RWPE1 (cell line): ENCODE measurements around the gene LECT2.
A peak's percentile ranks its signal among the peaks of the same experiment; 100 is the strongest.

ENCODE experiments used
- CTCF ChIA-PET: fragments of 350-600 bp; sonication (Branson Sonifier 250); formaldehyde crosslinking; extraction: SDS; loops from one replicate; lab custom pipeline; 2021; lab: Yijun Ruan, JAX
- POLR2A ChIA-PET: fragments of 400-600 bp; formaldehyde crosslinking; extraction: SDS; loops from one replicate; lab custom pipeline; 2020; ENCODE audit warnings: antibody characterized with exemption; ENCODE audit not compliant: low non-redundant PET; lab: Yijun Ruan, JAX
- DNase-seq: peaks from one replicate; pipeline ENCODE4 v3.0.0; 2012; ENCODE audit warnings: low spot score
- H3K27ac ChIP-seq: fragments of 450-650 bp; 2 replicates; pipeline ENCODE4 v1.5.1; 2017
- TF ChIP-seq, protein P1 (sequence below): fragments of 450-650 bp; conservative IDR thresholded peaks from 2 replicates; pipeline ENCODE4 v1.5.1; 2017; ENCODE audit warnings: low read depth, mild to moderate bottlenecking

The LECT2 gene

DNA sequence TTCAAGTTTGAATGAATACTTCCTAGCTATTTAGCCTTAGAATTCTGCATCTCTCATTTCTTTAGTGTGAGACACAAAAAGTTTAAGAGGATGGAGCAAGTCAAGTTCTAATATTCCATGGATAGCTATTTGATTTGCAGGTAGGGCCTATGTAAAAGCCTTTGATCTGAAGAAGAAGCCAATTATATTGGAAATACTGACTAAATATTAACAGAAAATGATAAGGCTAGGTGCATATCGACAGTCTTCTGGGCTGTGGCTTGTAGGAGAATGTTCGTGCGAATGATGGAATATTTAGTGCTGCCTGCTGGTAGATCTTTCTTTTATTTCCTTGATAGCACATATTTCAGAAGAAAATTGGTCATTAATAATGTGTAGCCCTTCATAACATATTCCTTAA lies at the start of gene LECT2:
LECT2 (minus strand) TSS at position 85 of the 400 bp plus-strand sequence. CDS start 150 bp downstream, outside the sequence.
- CTCF ChIA-PET = no interaction called here
- POLR2A ChIA-PET = no interaction called here

DNA sequence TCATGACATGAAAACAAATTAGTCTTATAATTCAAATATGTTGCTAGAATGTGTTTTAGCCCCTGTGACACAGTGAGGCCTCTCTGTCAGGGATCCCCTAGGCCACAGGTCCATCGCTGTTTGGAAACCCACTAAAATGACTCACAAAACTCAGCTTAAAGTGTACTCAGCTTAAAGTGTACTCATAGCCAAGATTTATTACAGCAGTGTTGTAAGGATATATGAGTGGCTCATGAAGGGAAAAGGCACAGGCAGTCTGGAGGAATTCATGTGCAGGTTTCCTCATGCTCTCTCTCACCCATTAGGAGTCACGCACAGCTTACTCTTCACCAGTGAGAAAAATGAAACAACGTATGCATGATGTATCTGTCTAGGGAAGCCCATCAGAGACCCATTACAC lies 49.7 kb upstream of the LECT2 start:
- TF ChIP-seq, protein P1, sequence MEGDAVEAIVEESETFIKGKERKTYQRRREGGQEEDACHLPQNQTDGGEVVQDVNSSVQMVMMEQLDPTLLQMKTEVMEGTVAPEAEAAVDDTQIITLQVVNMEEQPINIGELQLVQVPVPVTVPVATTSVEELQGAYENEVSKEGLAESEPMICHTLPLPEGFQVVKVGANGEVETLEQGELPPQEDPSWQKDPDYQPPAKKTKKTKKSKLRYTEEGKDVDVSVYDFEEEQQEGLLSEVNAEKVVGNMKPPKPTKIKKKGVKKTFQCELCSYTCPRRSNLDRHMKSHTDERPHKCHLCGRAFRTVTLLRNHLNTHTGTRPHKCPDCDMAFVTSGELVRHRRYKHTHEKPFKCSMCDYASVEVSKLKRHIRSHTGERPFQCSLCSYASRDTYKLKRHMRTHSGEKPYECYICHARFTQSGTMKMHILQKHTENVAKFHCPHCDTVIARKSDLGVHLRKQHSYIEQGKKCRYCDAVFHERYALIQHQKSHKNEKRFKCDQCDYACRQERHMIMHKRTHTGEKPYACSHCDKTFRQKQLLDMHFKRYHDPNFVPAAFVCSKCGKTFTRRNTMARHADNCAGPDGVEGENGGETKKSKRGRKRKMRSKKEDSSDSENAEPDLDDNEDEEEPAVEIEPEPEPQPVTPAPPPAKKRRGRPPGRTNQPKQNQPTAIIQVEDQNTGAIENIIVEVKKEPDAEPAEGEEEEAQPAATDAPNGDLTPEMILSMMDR = no peak
- CTCF ChIA-PET = interaction anchor here (1.1 to 1.4 kb wide), 2 partner anchors 18 to 207 kb away, joined by 3 to 4 read pairs; no protein-coding TSS in a partner anchor
- POLR2A ChIA-PET = no interaction called here
- peak overlapping the region; percentile 70; the same call in 1 of the 2 replicates for H3K27ac ChIP-seq
- peak; percentile 64 for DNase-seq

More for the DNA sequence above, at the start of gene LECT2:
- DNase-seq = no peak
- no peak within 1 kb of the TSS for H3K27ac ChIP-seq
- TF ChIP-seq, protein P1 = no peak

DNA sequence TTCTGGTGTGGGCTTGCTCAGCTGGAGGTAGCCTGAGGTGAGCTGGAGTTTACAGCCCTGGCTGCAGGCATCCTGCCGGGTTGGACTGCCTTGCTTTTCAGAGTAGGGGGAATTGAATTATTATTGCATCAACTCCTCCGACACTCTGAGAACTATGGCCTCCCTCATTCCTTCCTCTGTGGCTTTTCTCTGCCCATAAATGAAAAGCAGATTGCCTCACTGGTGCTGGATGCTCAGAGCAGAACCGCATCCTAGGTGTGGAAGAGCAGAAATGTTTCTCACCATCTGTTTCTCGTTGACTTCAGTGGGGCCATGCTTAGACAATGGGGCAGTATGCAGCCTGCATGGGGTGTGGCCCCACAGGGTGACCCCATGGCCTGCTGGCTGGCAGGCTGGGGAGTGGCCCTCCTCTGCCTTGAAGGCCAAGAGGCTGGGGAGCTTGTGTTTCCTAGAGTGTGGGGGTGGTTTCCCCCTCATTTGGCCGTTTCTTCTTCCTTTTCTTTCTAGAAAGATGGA lies 46.7 kb upstream of the LECT2 start:
- TF ChIP-seq, protein P1 = no peak
- ChIA-PET CTCF (interaction anchor here (1.2 kb wide), 1 partner anchor 10 kb away, joined by 3 read pairs; no protein-coding TSS in a partner anchor), POLR2A (no interaction called here)
- DNase-seq = no peak
- peak overlapping the region; percentile 3; the same call in 1 of the 2 replicates for H3K27ac ChIP-seq

DNA sequence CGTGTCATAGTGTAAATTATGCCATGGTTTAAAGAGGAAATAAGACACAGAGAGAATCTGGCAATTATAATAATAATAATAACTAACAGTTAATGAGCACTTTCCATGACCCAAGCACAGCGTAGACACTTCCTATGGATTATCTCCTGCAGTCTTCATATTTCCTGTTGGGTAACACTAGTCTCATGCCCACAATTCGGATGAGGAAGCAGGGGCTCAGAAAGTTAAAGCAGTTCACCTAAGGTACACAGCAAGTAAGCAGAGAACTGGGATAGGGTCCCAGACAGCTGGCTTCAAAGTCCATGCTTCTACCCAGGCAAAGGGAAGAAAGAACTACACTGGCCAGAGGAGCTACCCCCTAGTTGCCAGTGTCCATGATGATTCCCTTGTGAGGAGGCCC lies 46.1 kb upstream of the LECT2 start:
- TF ChIP-seq, protein P1 = no peak
- DNase-seq = no peak
- POLR2A ChIA-PET = no interaction called here
- CTCF ChIA-PET = interaction anchor here (1.2 kb wide), 1 partner anchor 10 kb away, joined by 3 read pairs; no protein-coding TSS in a partner anchor
- H3K27ac ChIP-seq = peak overlapping the region; percentile 3; the same call in 1 of the 2 replicates

DNA sequence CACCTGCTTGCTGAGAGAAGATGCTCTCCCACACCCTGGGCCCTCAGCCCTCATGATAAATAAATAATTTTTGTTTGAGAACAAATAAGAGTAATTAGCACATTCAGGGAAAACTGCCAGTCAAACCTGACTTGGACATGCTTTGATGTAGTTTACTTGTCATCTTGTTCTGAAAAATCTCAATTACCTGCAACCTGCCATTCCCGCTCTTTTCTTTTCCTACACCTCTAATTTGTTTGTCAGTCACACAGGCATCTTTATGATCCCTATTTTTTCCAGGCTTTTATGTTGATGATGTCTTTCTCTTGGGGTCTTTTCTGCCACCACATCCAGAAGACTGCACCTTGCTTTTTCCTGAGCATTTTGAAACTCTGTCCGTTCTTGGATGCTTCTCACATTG lies 45.4 kb upstream of the LECT2 start:
- no peak overlapping the region for H3K27ac ChIP-seq
- TF ChIP-seq, protein P1 = no peak
- POLR2A ChIA-PET = no interaction called here
- CTCF ChIA-PET = interaction anchor here (1.0 kb wide), 1 partner anchor 39 kb away, joined by 3 read pairs; no protein-coding TSS in a partner anchor
- no peak for DNase-seq

DNA sequence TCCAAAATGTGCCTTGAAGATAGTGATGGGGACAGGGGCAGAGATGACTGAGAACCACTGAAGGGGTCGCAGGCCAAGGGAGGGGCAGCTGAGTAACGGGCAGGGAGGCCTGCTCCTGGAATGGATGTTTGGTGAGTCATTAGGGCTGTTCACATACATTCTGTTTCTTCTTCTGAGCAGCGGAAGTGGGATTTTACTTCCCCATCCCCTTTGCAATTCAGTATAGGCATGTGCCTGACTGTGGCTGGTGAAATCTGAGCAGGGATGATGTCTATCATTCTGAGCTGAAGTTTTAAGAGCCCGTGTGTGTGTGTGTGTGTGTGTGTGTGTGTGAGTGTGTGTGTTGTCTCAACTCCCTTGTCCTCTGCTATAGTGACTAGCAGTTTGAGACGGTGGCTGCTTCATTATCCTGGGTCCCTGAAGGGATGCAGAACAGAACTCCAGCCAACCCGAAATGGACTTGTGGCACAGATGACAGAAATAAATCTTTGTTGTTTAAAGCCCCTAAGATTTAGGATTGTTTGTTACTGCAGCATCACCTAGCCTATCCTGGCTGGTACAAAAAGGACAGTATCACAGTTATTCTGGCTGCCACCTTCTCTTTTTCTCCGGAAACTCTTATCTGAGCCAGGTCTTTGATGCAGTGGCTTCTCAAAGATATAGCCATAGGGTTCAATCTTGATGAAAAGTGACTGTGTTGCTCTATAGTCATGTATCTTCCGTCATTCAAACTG lies 44.8 kb upstream of the LECT2 start:
- POLR2A ChIA-PET = no interaction called here
- CTCF ChIA-PET = interaction anchor here (1.0 kb wide), 1 partner anchor 39 kb away, joined by 3 read pairs; no protein-coding TSS in a partner anchor
- H3K27ac ChIP-seq = peak overlapping the region; percentile 56
- TF ChIP-seq, protein P1 = no peak
- no peak for DNase-seq
